HCT116 (cell line): Measurements from ENCODE around the gene MYO1E. TPM values are rescaled to one million over a fixed set of nuclear protein-coding genes. Genes with fewer than 3 reads are reported as not detected.

Source experiments
- ATAC-seq: fragments of 200-7000 bp; cut with Tn5 transposase; 2 replicates; pipeline ENCODE4 v1.9.1; 2020; ENCODE audit warnings: mild to moderate bottlenecking, moderate library complexity
- BruUV-seq: library from RNA; stranded (reverse); fragments of 400-500 nt; replicated peaks from 2 replicates; lab custom pipeline; 2021; lab: Mats Ljungman, UMichigan
- CTCF ChIA-PET: fragments of 300-600 bp; sonication (Branson Sonifier 250); formaldehyde crosslinking; loops from one replicate; lab custom pipeline; 2021; ENCODE audit warnings: antibody characterized with exemption; lab: Charles Lee
- POLR2A ChIA-PET: fragments of 300-600, 350-600 bp; sonication (Branson Sonifier 250); formaldehyde crosslinking; loops from one replicate; lab custom pipeline; 2021; ENCODE audit warnings: antibody characterized with exemption; lab: Charles Lee
- RAD21 ChIA-PET, 2 experiments: fragments of 300-600 bp; sonication (Branson Sonifier 250); formaldehyde crosslinking; loops; one replicate each; lab custom pipeline; 2023; ENCODE audit warnings: low total read pairs in 2 of 2; ENCODE audit not compliant: uncharacterized antibody in 2 of 2, unreplicated experiment in 2 of 2, low non-redundant PET in 1 of 2; lab: Charles Lee
- DNase-seq: peaks from one replicate; pipeline ENCODE4 v3.0.0-alpha.2; 2010; ENCODE audit warnings: low read depth, low spot score
- H2AFZ ChIP-seq: fragments of 200-600 bp; shearing (Covaris generic), sonication (generic); 2 replicates; pipeline ENCODE4 v1.6.1; 2017; ENCODE audit warnings: low read depth, mixed run types, mixed read lengths, antibody characterized with exemption, low read length; ENCODE audit not compliant: poor library complexity, severe bottlenecking
- H3K27ac ChIP-seq: 2 replicates; pipeline ENCODE4 v1.5.1; 2012; ENCODE audit warnings: low read depth, low read length
- H3K27me3 ChIP-seq: fragments of 200-600 bp; sonication (generic); 2 replicates; pipeline ENCODE4 v1.6.1; 2016; ENCODE audit warnings: mixed run types, low read length, mixed read lengths; ENCODE audit not compliant: insufficient read depth
- H3K36me3 ChIP-seq, 2 experiments: fragments of 200-500 bp in 1 of 2; fragments of 200-600 bp in 1 of 2; sonication (Bioruptor generic) in 1 of 2; sonication (generic) in 1 of 2; 2 replicates each; pipeline versions ENCODE4 v1.5.1 to v1.6.1; 2014 to 2016; ENCODE audit warnings: low read length in 2 of 2, inconsistent platforms in 1 of 2, mixed read lengths in 1 of 2, mixed run types in 1 of 2; ENCODE audit not compliant: insufficient read depth in 2 of 2, control insufficient read depth in 1 of 2
- H3K4me1 ChIP-seq, 2 experiments: fragments of 200-600 bp in 1 of 2; sonication (generic) in 1 of 2; 2 replicates each; pipeline versions ENCODE4 v1.5.1 to v1.6.1; 2012 to 2017; ENCODE audit warnings: low read length in 2 of 2, inconsistent platforms in 1 of 2, mild to moderate bottlenecking in 1 of 2, mixed read lengths in 1 of 2, mixed run types in 1 of 2, moderate library complexity in 1 of 2; ENCODE audit not compliant: insufficient read depth in 2 of 2, control insufficient read depth in 1 of 2
- H3K4me2 ChIP-seq: fragments of 200-600 bp; sonication (generic); 2 replicates; pipeline ENCODE4 v1.6.1; 2017; ENCODE audit warnings: mixed run types, low read length, mixed read lengths
- H3K4me3 ChIP-seq, 2 experiments: fragments of 200-600 bp in 1 of 2; sonication (generic) in 1 of 2; replicated peaks in 1 of 2; 2 replicates each; pipeline ENCODE4 v1.5.1; 2011 to 2016; ENCODE audit warnings: low read length in 2 of 2, control low read depth in 1 of 2, low read depth in 1 of 2, mild to moderate bottlenecking in 1 of 2, mixed read lengths in 1 of 2, mixed run types in 1 of 2
- H3K79me2 ChIP-seq: fragments of 200-600 bp; sonication (generic); 2 replicates; pipeline ENCODE4 v1.6.1; 2017; ENCODE audit warnings: mild to moderate bottlenecking, mixed run types, low read length, moderate library complexity, mixed read lengths; ENCODE audit not compliant: insufficient read depth
- H3K9ac ChIP-seq: fragments of 200-600 bp; sonication (generic); 2 replicates; pipeline ENCODE4 v1.6.1; 2016; ENCODE audit warnings: low read length, mixed read lengths
- H3K9me2 ChIP-seq: fragments of 200-600 bp; sonication (generic), shearing (Covaris generic); 2 replicates; pipeline ENCODE4 v1.6.1; 2017; ENCODE audit warnings: mixed run types, mild to moderate bottlenecking, moderate library complexity; ENCODE audit not compliant: insufficient read depth
- H3K9me3 ChIP-seq, 2 experiments: fragments of 200-500 bp in 1 of 2; fragments of 200-600 bp in 1 of 2; sonication (Bioruptor generic) in 1 of 2; sonication (generic) in 1 of 2; 2 replicates each; pipeline ENCODE4 v1.6.1; 2014 to 2017; ENCODE audit warnings: low read length in 2 of 2, mixed read lengths in 2 of 2, inconsistent platforms in 1 of 2, low read depth in 1 of 2, mild to moderate bottlenecking in 1 of 2, mixed run types in 1 of 2, moderate library complexity in 1 of 2; ENCODE audit not compliant: control insufficient read depth in 1 of 2, insufficient read depth in 1 of 2
- H4K20me1 ChIP-seq: fragments of 200-600 bp; sonication (generic), shearing (Covaris generic); 2 replicates; pipeline ENCODE4 v1.6.1; 2017; ENCODE audit warnings: mixed run types, mild to moderate bottlenecking, moderate library complexity; ENCODE audit not compliant: insufficient read depth
- CBX3 ChIP-seq: IDR thresholded peaks from 2 replicates; pipeline ENCODE4 v1.6.1; 2012; ENCODE audit warnings: low read depth
- CEBPB ChIP-seq: IDR thresholded peaks from 2 replicates; pipeline ENCODE4 v1.6.1; 2012; ENCODE audit warnings: low read depth
- ELF1 ChIP-seq: IDR thresholded peaks from 2 replicates; pipeline ENCODE4 v1.6.1; 2012; ENCODE audit warnings: low read depth, borderline replicate concordance
- EZH2 ChIP-seq: fragments of 200-600 bp; sonication (generic); IDR thresholded peaks from 2 replicates; pipeline ENCODE4 v1.6.1; 2017; ENCODE audit warnings: antibody characterized with exemption, mixed run types
- EZH2phosphoT487 ChIP-seq: fragments of 200-600 bp; IDR thresholded peaks from 2 replicates; pipeline ENCODE4 v1.6.1; 2018; ENCODE audit warnings: antibody characterized with exemption, borderline replicate concordance
- JUND ChIP-seq: IDR thresholded peaks from 2 replicates; pipeline ENCODE4 v1.6.1; 2012
- POLR2A ChIP-seq: IDR thresholded peaks from 2 replicates; pipeline ENCODE4 v1.7.0; 2011; ENCODE audit warnings: borderline replicate concordance; ENCODE audit not compliant: insufficient read depth, insufficient read length; ENCODE audit errors: extremely low read depth
- POLR2AphosphoS5 ChIP-seq: IDR thresholded peaks from 2 replicates; pipeline ENCODE4 v1.6.1; 2011; ENCODE audit warnings: mild to moderate bottlenecking, low read depth, low read length, moderate library complexity
- TCF7L2 ChIP-seq: IDR thresholded peaks from 2 replicates; pipeline ENCODE4 v1.7.0; 2011; ENCODE audit warnings: borderline replicate concordance, inconsistent platforms; ENCODE audit not compliant: insufficient read depth, insufficient read length; ENCODE audit errors: extremely low read depth
- ZBTB33 ChIP-seq: IDR thresholded peaks from 2 replicates; pipeline ENCODE4 v1.6.1; 2011; ENCODE audit warnings: mild to moderate bottlenecking, low read length, moderate library complexity; ENCODE audit not compliant: insufficient replicate concordance; ENCODE audit errors: extremely low read depth
- intact Hi-C: fragments of 100-400 bp; cut with micrococcal nuclease; formaldehyde crosslinking; loops from 2 replicates; pipeline ENCODE4 v1.10.0; 2022
- total RNA-seq: library from RNA; stranded (reverse); gene quantifications from one replicate; pipeline ENCODE4 v1.2.1, GENCODE V29; 2021; ENCODE audit not compliant: unreplicated experiment
- TF ChIP-seq, protein P1 (sequence below): IDR thresholded peaks from 2 replicates; pipeline ENCODE4 v1.6.1; 2012
- TF ChIP-seq, protein P2 (sequence below): IDR thresholded peaks from 2 replicates; pipeline ENCODE4 v1.6.1; 2012; ENCODE audit warnings: low read depth

The MYO1E gene
- total RNA-seq, 1 experiment from 2014 or later, result 182 TPM

DNA sequence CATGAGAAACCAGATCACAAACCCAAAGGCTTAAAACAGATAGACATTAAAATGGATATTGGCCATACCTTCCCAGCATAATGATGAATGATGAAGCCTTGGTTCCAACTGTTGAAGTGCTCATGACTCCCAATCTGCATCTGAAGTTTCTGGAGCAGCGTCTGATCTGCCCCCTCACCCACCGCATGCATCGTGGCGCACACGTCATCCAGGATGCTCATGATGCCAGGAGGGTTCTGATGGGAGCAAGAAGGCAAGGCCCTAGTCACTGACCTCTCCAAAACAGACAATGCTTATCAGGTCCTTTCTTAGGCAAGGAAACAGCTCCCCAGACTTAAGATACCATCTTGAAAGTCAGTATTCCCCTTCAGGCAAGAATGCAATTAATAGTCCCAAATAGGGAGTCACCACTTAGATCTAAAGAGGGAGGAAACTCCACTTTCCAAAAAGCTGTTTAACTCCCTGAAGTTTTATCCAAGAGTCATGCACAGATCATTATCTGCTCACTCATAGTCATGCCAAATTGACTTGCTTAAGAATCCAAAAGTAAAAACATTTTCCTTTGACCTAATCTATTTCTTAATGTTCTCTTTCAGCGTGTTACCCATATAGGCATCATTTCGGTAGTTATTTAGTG lies 163.9 kb downstream of the MYO1E start:
- intact Hi-C loops, result no loop called here
- no peaks in the 10 kb centered on the region for H3K27me3 ChIP-seq
- no peaks in the 10 kb centered on the region for H3K9me3 ChIP-seq
- H2AFZ ChIP-seq, result no peak overlapping the region
- no TSS peak for BruUV-seq
- H4K20me1 ChIP-seq, result no peaks in the 10 kb centered on the region
- CTCF ChIA-PET, result no interaction called here
- H3K9ac ChIP-seq, result no peak overlapping the region
- no peak overlapping the region for H3K27ac ChIP-seq
- no peaks in the 10 kb centered on the region for H3K9me2 ChIP-seq
- H3K4me2 ChIP-seq, result no peak overlapping the region
- no peak for DNase-seq
- no peak for TF ChIP-seq ELF1
- TF ChIP-seq JUND, result no peak
- TF ChIP-seq EZH2phosphoT487, result no peak
- TF ChIP-seq POLR2A, result no peak
- no peak for TF ChIP-seq CBX3
- TF ChIP-seq, protein P1, sequence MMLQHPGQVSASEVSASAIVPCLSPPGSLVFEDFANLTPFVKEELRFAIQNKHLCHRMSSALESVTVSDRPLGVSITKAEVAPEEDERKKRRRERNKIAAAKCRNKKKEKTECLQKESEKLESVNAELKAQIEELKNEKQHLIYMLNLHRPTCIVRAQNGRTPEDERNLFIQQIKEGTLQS, result no peak
- TF ChIP-seq EZH2, result no peak
- TF ChIP-seq TCF7L2, result no peak
- no peak for TF ChIP-seq ZBTB33
- TF ChIP-seq CEBPB, result no peak
- TF ChIP-seq POLR2AphosphoS5, result no peak
- TF ChIP-seq, protein P2, sequence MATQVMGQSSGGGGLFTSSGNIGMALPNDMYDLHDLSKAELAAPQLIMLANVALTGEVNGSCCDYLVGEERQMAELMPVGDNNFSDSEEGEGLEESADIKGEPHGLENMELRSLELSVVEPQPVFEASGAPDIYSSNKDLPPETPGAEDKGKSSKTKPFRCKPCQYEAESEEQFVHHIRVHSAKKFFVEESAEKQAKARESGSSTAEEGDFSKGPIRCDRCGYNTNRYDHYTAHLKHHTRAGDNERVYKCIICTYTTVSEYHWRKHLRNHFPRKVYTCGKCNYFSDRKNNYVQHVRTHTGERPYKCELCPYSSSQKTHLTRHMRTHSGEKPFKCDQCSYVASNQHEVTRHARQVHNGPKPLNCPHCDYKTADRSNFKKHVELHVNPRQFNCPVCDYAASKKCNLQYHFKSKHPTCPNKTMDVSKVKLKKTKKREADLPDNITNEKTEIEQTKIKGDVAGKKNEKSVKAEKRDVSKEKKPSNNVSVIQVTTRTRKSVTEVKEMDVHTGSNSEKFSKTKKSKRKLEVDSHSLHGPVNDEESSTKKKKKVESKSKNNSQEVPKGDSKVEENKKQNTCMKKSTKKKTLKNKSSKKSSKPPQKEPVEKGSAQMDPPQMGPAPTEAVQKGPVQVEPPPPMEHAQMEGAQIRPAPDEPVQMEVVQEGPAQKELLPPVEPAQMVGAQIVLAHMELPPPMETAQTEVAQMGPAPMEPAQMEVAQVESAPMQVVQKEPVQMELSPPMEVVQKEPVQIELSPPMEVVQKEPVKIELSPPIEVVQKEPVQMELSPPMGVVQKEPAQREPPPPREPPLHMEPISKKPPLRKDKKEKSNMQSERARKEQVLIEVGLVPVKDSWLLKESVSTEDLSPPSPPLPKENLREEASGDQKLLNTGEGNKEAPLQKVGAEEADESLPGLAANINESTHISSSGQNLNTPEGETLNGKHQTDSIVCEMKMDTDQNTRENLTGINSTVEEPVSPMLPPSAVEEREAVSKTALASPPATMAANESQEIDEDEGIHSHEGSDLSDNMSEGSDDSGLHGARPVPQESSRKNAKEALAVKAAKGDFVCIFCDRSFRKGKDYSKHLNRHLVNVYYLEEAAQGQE, result no peak
- TF ChIP-seq, all 23 proteins: peak for 0
- Histone ChIP-seq H3K79me2 (no peaks in the 10 kb centered on the region), H3K36me3 (peaks cover 6 to 27% of the 10 kb centered on the region in 2 experiments; a peak in 2 of 4 replicates), H3K4me3 (no peak overlapping the region), H3K4me1 (no peaks in the 10 kb centered on the region)
- no peak for ATAC-seq
- POLR2A ChIA-PET, result no interaction called here
- RAD21 ChIA-PET, result no interaction called here
